GM21360 (cell line): ENCODE results near the gene AUH.

Experiments used
- ATAC-seq: cut with Tn5 transposase; IDR thresholded peaks from one replicate; pipeline ENCODE4 v1.9.1; 2021; ENCODE audit warnings: mild to moderate bottlenecking, moderate library complexity; ENCODE audit not compliant: unreplicated experiment

Gene AUH

DNA sequence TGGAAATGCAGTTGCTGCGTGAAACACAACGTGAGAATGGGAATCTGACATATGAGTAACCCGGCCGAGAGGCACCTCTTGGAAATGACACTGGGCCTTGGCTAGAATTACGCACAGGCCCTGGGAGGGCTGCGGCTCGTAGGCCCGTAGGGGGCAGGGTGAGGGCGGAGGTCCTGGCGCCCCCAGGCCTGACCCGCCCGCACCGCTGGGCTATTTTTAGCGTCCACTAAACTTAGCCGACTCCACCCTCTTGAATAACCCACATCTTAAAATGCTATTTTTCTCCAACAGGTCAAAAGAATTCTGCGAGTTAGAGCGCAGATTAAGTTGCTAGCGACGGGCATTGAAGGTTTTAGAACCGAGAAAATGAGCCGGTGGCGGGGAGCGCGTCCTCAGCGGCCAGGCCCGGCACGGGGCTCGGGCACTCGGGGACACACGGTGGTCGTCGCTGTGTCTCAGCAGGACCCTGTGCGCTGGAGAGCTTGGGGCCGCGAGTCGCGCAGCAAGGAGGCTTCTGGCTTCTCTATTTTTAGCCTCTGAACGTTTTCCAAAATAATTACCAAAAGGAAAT, 168.5 kb downstream of the AUH start:
- ATAC-seq: peak; percentile 19

DNA sequence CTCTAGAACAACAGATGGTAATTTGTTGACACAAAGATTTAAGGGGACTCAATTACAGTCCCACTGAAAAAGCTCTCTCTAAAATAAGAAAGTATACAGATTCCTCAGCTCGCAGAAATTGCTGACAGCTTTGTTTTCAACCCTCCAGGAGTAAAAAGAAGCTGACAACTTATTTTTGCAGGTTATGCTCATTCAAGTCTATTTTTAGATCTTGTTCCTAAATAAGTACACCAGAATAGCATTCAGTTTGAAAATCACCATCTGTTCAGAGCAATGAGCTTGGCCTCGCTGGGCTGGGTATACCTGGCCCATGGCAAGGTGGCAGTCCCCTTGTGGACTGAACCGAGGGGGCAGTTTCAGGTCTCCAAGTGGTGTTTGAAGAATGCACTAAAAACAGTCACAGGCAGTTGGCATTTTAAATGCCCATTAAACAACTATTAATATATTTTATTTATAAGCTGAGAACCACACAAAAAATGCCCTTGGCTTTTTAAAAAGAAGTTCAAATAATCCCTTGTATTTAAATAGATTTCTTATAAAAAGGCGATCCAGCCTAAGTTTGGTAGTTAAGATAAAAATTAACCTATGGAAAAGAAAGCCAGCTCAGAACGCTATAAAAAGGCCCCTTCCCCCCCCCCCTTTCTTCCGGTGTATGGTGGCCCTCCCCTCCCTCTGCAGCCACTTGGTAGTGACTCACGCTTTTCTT, 169.2 kb downstream of the AUH start:
- no peak for ATAC-seq

DNA sequence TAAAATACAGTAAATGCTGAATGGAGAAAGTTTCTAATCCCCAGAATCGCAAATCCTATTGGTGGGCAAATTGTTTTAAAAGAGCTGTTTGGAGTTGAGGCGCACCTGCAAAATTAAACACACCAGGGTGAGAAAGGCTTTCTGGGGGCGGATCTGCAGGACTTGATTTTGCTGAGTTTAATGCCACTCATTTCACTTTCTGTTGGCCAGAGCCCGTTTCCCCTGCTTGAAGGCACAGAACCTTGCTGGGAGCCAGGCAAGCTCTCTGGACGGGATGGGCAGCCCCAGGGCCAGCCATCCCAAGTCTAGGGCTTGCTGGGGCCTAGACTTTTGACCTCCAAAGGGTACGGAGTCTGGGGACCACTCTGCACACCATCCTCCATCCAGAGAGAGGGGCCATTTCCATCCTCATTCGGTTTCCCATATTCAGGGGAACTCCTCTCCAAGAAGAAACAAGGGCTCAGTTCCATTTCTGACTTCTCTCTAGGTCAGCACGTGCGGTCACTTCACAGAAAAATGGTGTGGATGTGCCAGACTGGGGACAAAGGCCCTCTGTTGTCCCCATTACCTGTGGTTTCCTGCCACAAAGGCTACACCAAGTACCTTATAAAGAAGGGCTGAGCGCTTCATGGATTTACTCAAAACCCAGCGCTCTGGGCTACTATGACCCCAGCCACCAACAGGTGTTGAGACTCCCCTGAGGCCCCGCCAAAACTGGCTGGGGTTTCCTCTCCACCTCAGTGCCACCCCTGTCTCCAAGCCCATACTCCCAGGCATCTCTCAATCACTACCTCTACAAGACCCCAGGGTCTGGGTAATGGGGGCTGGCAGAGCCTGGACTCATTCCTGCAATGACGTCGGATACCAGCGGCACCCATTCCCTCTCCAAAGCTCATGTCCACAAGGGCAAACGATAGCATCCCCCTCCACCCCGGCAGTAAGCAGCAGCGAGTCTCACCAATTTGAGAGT, 170.0 kb downstream of the AUH start:
- ATAC-seq: no peak

DNA sequence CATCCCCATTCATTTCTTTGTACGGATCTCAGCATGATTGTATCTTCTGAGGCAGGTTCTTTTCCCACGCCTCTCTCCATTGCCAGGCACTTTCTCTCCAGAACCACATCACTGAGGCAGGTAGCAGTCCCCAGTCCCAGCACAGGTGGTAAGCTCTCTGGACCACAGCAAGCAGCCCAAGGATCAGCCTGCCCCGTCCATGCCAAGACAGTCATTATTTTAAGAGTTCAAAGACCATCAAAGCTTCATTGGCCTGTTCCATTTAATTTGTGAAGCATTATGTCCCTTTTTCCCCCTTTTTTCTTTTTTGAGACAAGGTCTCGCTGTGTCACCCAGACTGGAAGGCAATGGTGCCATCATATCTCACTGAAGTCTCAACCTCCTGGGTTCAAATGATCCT, 171.7 kb downstream of the AUH start:
- no peak for ATAC-seq

DNA sequence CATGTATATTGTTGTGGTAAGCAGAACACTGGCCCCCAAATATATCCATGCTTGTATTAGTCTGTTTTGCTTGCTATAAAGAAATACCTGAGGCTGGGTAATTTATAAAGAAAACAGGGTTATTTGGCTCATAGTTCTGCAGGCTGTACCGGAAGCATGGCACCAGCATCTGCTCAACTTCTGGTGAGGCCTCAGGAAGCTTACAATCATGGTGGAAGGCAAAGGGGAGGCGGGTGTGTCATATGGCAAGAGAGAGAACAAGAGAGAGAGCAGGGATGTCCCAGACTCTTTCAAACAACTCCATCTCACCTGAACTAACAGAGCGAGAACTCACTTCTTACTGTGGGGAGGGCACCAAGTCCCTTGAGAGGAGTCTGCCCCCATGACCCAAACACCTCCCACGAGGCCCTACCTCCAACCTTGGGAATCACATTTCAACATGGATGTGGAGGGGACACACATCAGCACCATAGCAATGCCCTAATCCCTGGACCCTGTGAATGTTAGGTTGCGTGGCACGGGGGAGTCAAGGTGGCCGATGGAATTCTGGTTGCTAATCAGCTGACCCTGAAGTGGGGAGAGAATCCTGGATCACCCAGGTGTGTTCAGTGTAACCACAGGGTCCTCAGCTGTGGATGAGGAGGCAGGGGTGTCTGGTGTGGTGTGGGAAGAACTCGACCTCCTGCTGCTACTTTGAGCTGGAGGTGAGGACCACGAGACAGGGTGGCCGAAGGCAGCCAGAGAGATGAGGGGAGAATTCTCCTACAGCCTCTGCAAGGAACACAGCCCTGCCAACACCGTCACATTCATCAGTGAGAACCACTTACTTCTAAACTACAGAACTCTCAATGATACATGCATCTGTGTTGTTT, 172.8 kb downstream of the AUH start:
- no peak for ATAC-seq

DNA sequence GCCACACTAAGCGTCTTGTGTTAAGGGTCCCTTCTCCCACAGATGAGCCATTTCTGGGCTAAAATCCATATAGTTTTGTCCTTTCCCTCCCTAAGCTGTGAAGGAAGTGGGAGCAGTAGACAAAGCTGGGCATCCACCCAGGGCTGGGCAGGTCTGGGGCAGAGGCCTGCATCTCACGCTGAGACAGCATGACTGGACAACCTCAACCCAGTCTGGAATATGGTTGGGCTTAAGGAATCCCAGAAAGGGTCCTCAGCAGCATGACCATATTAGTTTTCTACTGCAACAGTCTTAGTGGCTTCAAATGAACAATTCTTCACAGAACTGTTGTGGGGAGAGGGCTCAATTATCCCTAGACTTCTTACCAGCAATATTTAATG, 173.8 kb downstream of the AUH start:
- no peak for ATAC-seq

DNA sequence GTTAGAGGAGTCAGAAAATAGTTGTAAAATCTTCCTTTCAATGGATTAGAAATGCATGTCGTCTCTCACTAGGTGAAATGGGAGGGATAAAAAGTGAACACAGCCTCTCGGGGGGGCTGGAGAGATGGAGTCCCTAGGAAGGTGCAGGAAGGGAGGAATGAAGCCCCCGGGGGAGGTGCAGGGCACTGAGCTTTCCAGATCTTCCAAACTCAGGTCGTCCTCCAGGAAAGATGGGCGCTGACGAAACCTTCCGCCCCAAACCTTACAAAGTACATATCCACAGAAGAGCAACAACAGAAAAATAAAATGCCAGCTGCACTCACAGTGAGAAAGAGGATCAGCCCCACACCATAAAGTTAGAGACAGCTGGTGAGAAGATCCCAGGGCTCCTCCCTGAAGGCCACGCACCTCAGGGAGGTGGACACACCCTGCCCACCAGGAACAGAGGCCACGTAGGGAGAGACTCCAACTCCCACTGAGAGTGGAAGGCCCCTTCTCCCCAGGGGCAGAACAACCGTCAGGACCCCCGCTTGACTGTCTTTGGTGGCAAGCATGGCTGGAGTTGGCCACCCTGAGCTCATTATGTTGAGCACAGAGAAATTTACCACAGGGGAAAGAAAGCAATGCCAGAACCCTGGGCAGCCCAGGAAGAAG, 174.3 kb downstream of the AUH start:
- ATAC-seq: no peak

DNA sequence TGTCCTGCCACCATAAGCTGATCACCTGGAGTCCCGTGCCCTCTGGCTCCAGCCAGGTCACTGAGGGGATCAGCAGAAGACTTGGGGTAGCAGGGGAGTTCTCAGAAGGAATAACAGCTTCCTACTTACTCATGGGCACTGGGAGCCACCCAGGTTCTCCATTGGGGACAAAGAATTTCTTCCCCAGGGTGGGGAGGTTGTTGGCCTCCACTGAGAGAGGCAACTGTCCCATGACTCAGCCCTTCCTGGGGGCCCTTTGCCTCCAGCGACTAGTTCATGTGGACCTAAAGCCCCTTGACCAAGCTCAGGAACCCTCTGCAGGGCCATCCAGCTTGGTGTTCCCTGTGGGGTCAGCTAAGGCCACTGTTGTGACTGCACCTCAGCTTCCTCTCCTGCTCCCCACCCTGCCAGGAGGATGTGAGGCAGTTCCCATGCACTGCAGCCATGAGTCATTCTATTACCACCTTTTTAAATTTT, 175.0 kb downstream of the AUH start:
- ATAC-seq: no peak

DNA sequence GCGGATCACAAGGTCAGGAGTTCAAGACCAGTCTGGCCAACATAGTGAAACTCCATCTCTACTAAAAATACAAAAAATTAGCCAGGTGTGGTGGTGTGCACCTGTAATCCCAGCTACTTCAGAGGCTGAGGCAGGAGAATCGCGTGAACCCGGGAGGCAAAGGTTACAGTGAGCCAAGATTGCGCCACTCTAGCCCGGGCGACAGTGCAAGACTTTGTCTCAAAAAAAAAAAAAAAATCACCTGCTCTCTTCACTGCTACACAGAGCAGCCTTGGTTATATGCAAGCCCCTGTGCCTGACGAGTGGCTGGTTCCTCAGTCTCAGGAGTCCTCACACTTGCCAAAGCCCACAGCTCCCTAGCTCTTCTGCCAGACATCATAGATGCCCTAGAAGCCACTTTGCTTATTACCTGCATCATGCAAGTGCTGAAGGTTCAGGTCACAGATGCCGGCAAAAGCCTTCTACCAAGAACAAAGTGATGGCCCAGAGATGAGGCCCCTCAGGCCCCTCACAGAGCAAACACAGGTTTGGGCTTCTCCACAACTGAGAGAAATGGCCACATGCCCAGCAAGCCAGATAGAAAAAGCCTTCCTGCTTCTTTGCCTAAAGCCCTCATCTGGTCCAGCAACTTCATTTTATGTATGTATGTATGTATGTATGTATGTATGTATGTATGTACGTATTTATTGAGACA, 176.4 kb downstream of the AUH start:
- no peak for ATAC-seq

DNA sequence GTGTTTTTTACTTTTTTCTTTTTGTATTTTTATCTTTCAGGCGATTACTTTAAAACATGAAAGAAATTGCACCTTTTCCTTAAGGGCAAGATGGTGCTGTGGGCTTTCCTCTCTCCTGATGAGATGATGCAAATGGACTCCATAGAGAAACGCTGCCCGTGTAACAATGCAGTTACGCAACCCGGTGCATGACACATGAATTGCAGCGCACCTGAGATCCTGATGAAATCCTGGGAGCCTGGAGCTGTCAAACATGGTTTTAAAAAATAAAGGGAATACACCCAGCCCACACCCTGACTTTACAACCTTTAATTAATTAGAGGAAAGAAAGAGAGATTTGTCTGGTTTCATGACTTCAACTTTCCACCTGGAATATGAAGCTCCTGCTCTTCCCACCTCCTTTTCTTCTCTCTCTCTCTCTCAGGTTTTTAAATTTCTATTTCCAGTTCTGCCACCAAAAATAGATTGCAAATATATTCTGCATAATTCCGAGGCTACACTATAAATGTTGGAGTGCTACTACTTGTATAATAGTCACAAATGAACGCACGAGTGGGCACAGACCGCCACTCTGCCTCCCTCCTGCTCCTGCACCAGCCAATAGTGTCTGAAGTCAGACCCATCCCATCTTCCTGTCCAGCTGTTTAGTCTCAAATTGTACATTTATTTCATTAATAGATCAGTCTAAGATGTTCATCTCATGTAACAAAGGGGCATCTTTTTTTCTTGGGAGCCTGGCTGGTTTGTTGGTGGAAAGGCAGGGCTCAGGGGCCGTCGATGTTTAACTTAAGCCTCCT, 179.1 kb downstream of the AUH start:
- ATAC-seq: no peak

DNA sequence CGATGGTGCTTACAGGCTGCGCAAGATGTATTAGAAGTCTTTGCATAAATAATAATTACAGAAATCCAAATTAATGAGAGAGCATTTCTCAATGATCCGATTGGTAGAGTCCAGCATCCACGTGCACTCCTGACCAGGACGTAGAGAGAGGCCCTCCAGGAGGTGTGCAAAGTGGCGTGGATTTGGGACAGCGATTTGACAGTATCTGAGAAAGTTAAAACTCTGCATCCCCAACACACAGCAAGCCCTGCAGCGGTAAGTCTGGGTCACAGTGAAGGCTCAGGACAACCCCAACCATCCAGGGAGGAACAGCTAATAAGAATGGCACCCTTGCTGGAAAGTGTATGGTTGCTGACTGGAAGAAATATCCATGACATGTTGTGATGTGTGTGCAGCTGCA, 180.2 kb downstream of the AUH start:
- ATAC-seq: no peak

DNA sequence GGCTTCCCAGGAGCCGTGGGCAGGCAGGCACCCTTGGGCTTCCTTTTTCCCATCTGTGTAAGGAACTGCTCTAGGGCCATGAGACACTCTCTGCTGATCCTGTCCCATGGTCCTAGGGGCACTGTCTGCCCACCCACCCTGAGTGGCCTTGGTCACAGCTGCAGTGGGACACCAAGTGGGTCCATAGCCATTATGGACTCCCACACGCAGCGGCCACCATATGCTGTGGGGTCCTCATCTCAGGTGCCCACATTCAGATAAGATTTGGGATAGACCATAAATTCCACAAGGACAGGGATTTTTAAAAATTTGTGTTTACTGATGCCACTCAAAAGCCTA, 180.8 kb downstream of the AUH start:
- no peak for ATAC-seq

DNA sequence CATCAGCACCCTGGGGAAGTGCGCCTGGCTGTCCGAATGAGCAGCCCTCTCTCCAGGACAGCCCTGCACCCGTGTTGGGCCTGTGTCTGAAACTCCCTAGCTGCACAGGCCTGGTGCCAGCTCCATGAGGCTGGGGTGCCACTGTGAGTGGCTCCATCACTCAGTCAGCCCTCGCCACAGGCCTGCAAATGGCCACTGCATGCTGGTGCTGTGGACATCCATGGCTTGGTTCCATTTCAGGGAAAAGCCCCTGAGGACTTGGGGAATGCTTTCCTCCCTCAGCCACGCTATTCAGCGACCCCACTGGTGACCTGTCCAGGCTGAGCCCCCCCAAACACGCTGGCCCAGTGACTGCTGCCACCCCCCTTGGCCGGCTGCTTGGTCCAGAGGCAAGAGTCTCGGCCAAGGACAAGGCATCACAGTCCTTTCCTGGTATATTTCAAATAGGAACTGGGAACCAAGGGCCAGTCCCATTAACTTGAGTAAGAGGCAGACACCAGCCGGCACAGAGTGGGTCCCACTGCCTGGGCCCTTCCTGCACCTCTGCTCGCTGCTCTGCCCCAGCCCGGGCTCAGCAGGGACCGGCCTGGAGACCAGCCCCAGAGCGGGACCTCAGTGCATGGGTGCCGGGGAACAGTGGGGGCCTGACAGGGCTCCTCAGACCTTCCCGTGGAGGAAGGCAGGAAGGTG, 181.3 kb downstream of the AUH start:
- ATAC-seq: no peak

DNA sequence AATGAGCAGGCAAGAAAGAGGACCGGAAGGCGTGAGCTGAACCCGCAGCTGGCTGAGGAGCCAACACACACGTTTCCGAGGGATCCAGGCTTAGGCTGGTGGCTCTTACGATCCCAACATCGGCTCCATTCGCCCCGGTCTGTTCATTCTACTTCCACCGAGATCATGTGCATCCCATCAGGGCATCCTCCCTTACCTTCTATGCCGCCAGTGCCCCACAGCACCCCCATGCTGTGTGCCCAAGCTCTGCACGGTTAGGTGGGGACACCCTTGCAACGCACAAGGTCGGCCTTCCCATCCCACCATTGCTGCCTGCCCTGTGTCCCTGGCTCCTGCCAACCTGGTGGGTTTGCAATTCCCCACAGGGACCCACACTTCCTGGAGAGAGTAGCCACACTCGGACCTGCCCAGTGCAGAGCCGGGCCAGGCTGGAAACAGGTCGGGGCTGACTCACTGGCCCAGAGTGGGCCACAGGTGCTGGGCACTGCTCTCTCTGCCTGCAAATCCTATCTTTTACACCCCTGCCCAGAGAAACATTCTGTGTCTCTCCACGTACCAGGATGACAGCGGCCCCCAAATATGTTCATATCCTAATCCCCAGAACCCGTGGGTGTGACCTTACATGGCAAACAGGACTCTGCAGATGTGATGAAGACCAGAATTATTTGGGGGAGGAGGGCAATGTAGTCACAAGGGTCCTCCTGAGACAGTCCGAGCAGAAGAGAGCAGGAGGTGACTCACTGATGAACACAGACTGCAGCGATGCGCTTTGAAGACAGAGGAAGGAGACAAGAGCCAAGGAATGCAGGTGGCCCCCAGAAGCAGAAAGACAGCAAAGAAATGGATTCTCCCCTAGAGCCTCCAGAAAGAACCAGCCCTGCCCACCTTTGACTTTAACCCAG, 182.2 kb downstream of the AUH start:
- ATAC-seq: no peak

DNA sequence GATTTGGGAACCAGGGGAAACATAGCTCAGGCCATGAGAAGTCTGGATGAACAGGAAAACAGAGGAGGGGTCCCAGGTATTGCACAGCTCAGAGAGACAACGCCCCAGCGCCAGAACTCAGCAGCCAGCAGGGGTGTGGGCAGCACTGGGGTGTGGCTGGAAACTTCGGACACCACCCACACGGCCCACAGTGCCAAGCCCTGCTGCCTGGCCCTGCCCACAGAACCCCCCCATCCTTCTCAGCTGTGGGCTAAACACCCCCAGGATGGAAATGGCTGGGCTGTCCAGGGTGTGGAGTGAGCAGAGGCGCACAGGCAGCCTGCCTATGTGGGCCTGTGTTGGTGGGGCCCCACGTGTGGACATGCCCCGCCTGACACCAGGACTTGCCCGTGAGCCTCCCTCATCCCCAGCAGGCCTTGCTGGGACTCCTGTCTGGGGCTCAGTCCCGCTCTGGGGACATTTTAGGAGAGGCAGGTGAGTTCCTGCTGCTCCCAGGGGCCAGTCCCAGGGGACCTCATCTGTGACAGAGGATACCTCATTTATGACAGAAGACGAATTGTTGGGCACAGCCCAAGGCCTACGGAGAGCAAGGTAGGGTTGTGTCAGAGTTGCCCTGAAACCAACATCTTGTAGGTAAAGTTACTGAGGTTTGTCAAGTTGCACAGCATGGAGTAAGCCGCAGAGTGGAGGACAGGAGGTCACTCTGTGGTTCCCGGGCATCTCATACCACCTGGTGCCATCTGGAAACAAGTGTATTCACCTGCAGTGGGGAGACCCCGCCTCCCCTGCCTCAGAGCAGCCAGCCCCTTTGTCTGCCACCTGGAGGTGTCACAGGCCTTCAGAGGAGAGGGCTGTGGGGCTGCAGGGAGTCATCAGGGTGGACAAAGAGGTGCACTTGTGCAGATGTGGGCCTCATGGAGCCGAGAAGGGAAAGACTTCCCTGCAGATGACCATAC, 183.2 kb downstream of the AUH start:
- no peak for ATAC-seq

DNA sequence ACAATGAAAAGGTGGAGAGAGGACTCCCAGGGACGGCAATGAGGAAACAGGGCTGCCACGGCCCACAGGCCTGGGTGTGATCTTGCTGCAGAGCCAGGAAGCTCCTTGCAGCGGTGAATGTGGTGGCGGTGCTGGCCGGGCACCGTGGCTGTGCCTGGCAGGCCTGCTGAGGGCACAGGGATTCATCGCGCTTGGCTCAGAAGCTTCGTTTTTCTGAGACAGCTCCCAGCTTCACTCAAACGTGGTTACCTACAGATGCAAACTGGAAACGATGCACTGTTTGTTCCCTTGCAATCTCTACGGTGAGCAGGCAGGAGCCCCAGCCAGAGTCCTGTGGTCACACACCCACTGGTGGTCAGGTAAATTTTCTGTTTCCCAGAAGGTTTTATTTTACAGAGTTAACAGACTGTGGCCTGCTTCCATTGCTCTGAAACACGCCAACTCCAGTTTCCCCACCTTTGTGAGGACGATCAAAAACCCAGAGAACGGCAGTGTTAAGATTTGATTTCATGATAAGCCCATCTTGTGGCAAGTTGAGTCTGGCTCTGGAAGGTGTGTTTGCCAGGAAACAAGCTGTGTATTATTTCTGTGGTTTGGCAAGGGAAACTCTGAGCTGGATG, 183.9 kb downstream of the AUH start:
- ATAC-seq: no peak
